ENCODE data around the gene GNG14.

DNA sequence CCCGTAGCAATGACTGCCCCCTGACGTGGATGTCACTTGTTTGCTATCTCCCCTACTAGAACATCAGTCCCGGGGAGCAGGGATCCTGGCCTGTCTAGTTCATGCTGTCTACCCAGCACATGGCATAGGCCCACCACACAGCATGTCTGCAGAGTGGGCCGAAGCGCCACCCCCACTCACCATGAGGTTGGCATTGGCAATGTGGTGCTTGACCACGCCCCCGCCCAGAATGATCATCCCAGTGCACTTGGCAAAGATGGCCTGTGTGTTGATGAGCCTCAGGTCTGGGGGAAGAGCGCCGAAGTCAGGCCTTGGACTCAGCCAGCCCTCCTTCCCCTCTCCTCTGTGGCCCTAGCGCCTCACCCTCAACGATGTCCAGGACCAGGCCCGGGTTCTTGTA is 10.9 kb upstream of the GNG14 start:
- TF ChIP-seq, protein P1, sequence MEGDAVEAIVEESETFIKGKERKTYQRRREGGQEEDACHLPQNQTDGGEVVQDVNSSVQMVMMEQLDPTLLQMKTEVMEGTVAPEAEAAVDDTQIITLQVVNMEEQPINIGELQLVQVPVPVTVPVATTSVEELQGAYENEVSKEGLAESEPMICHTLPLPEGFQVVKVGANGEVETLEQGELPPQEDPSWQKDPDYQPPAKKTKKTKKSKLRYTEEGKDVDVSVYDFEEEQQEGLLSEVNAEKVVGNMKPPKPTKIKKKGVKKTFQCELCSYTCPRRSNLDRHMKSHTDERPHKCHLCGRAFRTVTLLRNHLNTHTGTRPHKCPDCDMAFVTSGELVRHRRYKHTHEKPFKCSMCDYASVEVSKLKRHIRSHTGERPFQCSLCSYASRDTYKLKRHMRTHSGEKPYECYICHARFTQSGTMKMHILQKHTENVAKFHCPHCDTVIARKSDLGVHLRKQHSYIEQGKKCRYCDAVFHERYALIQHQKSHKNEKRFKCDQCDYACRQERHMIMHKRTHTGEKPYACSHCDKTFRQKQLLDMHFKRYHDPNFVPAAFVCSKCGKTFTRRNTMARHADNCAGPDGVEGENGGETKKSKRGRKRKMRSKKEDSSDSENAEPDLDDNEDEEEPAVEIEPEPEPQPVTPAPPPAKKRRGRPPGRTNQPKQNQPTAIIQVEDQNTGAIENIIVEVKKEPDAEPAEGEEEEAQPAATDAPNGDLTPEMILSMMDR (conservative IDR thresholded peaks at IDR 0.05), result no peak
- no peak for TF ChIP-seq ZFX (IDR thresholded peaks at IDR 0.05)

Measured in C4-2B (cell line).